NCI-H2029 (cell line): Measurements from ENCODE around the gene GKN1.
A peak's percentile ranks its signal among the peaks of the same experiment; 100 is the strongest.
"Not testable (repeated sequence)": the region's sequence is repeated elsewhere in the genome, so short reads cannot be mapped to it uniquely, and the experiment has no call there.

Experiments used
- DNase-seq: peaks from one replicate; lab custom pipeline; 2025; lab: John Stamatoyannopoulos, UW

Gene GKN1

GRCh38 chr2:68974251-68974650 is at the start of gene GKN1:
Gene GKN1, plus strand, starts transcription at chr2:68974636. Its CDS starts 42 bp downstream, at chr2:68974678.
- DNase-seq, result no peak

GRCh38 chr2:68925295-68925896 is 49.0 kb upstream of the GKN1 start:
- DNase-seq, result no peak

- no peak for DNase-seq
Observed at GRCh38 chr2:68926796-68927195, 47.6 kb upstream of the GKN1 start.

- DNase-seq, result no peak
Observed at GRCh38 chr2:68931149-68931711, 43.2 kb upstream of the GKN1 start.

GRCh38 chr2:68931799-68932198 is 42.6 kb upstream of the GKN1 start:
- DNase-seq, result no peak

GRCh38 chr2:68932402-68932801 is 42.0 kb upstream of the GKN1 start:
- no peak for DNase-seq

- no peak for DNase-seq
Observed at GRCh38 chr2:68934021-68934420, 40.4 kb upstream of the GKN1 start.

GRCh38 chr2:68935471-68935870 is 39.0 kb upstream of the GKN1 start:
- DNase-seq, result no peak

GRCh38 chr2:68936427-68936826 is 38.0 kb upstream of the GKN1 start:
- no peak for DNase-seq

- DNase-seq, result no peak
Observed at GRCh38 chr2:68936889-68937288, 37.5 kb upstream of the GKN1 start.

- DNase-seq, result no peak
Observed at GRCh38 chr2:68937346-68938055, 36.9 kb upstream of the GKN1 start.

- DNase-seq, result no peak
Observed at GRCh38 chr2:68938938-68939337, 35.5 kb upstream of the GKN1 start.

GRCh38 chr2:68939962-68940361 is 34.5 kb upstream of the GKN1 start:
- no peak for DNase-seq

GRCh38 chr2:68940369-68940768 is 34.1 kb upstream of the GKN1 start:
- DNase-seq, result no peak

GRCh38 chr2:68942827-68943226 is 31.6 kb upstream of the GKN1 start:
- DNase-seq, result no peak

- peak; percentile 42 for DNase-seq
Observed at GRCh38 chr2:68943581-68944568, 30.6 kb upstream of the GKN1 start.

- DNase-seq, result peak; percentile 90
Observed at GRCh38 chr2:68946117-68946516, 28.3 kb upstream of the GKN1 start.

GRCh38 chr2:68948710-68949109 is 25.7 kb upstream of the GKN1 start:
- DNase-seq, result no peak

- no peak for DNase-seq
Observed at GRCh38 chr2:68951899-68952298, 22.5 kb upstream of the GKN1 start.

GRCh38 chr2:68952887-68953521 is 21.4 kb upstream of the GKN1 start, which contains the start of gene GKN2:
Gene GKN2, minus strand, starts transcription at chr2:68952893. Its CDS starts 32 bp downstream, at chr2:68952861.
- DNase-seq, result no peak

- DNase-seq, result not testable (repeated sequence)
Observed at GRCh38 chr2:68955432-68955831, 19.0 kb upstream of the GKN1 start.

GRCh38 chr2:68959001-68959400 is 15.4 kb upstream of the GKN1 start:
- DNase-seq, result no peak
